Hippocampal formation (tissue), 2 donors: ENCODE data around the gene PEX6.

ENCODE experiments used
- DNase-seq, 2 donors: peaks; one replicate each; lab custom pipeline; 2025; lab: John Stamatoyannopoulos, UW

Gene PEX6, protein sequence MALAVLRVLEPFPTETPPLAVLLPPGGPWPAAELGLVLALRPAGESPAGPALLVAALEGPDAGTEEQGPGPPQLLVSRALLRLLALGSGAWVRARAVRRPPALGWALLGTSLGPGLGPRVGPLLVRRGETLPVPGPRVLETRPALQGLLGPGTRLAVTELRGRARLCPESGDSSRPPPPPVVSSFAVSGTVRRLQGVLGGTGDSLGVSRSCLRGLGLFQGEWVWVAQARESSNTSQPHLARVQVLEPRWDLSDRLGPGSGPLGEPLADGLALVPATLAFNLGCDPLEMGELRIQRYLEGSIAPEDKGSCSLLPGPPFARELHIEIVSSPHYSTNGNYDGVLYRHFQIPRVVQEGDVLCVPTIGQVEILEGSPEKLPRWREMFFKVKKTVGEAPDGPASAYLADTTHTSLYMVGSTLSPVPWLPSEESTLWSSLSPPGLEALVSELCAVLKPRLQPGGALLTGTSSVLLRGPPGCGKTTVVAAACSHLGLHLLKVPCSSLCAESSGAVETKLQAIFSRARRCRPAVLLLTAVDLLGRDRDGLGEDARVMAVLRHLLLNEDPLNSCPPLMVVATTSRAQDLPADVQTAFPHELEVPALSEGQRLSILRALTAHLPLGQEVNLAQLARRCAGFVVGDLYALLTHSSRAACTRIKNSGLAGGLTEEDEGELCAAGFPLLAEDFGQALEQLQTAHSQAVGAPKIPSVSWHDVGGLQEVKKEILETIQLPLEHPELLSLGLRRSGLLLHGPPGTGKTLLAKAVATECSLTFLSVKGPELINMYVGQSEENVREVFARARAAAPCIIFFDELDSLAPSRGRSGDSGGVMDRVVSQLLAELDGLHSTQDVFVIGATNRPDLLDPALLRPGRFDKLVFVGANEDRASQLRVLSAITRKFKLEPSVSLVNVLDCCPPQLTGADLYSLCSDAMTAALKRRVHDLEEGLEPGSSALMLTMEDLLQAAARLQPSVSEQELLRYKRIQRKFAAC

DNA sequence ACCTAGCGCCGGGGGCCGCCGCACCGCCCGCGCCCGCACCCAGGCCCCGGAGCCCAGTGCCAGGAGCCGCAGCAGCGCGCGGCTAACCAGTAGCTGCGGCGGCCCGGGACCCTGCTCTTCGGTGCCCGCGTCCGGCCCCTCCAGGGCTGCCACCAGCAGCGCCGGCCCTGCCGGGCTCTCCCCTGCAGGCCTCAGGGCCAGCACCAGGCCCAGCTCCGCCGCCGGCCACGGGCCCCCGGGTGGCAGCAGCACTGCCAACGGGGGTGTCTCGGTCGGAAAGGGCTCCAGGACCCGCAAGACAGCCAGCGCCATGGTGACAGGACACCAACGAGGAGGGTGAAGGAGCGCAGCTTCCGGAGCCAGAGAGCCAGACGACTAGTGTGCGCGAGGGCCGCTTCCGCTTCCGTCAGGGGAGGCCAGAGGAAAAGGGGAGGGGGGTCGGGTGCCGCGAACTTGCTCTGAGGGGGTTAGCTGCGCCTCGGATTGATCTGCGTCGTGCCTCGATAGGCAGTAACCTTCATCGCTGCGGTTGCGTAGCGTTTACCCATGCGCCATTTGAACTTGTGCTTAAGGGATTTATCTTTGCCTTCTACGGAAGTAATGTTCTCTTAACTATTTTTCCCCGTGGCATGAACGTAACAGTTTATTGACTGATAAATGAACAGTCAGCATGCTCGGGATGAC is at the start of gene PEX6:
TSS of gene PEX6 (minus strand) at position 343 of the 684 bp plus-strand sequence. CDS start at position 312, 31 bp downstream.
- peak; percentile 73 to 81 for DNase-seq

DNA sequence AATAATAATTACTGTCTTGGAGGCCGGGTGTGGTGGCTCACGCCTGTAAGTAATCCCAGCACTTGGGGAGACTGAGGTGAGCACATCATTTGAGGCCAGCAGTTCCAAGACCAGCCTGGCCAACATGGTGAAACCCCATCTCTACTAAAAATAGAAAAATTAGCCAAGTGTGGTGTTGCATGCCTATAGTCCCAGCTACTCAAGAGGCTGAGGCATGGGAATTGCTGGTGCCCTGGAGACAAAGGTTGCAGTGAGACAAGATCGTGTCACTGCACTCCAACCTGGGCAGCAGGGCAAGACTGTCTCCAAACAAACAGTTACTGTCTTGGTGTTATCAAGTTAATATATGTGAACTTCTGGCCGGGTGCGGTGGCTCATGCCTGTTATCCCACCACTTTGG is 47.4 kb upstream of the PEX6 start:
- DNase-seq: no peak

DNA sequence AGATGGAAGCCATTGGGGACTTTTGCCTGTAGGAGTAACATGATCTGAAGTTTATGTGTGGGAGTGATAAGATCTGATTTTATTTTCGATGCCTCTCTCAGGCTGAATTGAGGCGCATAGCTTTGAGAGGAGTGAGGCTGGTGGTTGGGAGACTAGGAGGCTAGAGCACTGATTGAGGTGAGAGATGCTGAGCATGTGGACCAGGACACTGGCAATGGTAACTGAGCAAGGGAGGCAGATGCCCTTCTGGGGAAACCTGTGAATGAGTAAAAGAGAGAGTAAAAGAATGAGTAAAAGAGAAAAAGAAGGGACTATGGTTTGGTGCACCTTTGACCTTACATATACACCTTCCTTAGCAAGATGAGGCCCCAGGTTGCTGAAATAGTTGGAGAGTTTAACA is 45.5 kb upstream of the PEX6 start:
- DNase-seq: no peak

DNA sequence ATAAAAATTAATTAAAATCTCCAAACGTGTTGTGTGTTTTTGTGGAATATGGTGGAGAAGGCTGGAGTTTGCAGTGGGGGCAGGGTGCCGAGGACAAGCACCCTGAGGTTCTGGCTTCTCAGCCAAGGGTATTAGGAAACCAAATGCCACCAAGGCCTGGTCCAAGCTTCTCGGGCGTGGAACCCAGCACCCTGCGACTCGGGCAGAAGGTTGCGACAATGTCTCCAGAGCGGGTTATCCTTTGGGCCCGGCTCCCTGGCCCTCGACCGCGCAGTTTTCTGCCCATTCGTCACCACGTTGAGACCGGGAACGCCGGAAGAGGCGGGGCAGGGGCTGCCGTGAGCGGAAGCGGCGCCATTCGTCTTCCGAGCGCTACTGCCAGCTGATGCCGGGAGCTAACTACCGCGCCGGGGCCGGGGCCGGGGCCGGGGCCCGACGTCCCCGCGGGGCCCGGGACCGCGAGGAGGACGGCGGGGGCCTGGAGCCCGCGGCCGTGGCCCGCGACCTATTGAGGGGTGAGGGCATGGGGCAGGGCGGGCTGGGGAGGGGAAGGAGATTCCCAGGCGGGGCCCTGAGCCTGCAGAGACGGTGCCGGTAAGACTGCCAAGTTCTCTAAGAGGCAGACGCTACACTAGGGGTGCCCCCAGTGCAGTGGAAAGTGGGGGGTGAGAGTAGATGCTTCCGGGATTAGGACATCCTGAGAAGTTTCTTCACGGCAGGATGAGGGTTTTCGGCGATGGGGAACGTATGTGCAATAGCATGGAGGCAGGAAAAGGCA is 42.5 kb upstream of the PEX6 start, which contains the start of gene RRP36:
TSS of gene RRP36 (plus strand) at position 354 of the 778 bp plus-strand sequence. CDS start at position 386, 32 bp downstream.
- peak; percentile 42 to 59 for DNase-seq

DNA sequence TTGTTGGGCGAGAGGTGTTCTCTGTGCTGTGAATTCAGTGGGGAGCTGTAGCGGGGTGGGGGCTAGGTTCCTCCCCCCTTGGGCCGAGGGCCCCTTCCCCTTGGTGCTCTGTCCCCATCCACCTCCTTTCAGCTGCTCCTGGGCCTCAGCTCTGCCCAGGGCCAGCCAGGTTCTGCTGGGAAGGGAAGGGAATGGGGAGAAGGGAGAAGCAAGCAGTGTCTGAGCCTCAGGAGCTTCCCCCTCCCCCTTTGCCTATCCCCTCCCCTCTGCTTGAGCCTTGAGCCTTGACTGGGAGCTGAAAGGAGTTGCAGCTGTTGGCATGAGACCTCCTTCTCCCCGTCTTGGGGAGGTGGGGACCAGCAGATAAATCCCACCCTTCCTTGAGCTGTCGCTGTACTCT is 41.9 kb upstream of the PEX6 start:
- no peak for DNase-seq

DNA sequence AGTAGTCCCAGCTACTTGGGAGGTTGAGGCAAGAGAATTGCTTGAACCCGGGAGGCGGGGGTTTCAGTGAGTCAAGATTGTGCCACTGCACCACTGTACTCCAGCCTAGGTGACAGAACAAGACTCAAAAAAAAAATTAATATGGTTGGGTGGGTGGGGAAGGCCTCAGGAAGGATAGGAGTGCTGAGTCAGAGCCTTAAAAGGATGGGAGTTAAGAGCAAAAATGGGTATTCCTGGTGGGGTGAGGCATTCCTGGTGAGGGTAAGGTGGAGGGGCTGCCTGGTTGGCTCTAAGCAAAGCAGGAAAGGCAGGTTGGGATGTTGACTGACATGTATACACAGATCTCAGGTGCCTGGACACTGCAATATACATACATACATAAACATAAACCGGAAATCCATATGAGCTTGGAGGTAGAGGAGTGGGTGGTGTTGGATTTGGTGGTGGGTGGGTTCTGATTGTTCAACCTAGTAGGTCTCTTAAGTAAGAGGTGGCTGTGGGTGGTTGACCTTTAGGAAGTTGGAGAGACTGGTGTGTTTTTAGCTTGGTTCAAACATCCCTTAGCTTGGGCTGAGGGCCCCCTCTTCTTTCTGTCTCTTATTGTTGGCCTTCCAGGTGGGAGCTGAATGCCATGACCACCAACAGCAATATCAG is 41.2 kb upstream of the PEX6 start:
- DNase-seq: no peak

DNA sequence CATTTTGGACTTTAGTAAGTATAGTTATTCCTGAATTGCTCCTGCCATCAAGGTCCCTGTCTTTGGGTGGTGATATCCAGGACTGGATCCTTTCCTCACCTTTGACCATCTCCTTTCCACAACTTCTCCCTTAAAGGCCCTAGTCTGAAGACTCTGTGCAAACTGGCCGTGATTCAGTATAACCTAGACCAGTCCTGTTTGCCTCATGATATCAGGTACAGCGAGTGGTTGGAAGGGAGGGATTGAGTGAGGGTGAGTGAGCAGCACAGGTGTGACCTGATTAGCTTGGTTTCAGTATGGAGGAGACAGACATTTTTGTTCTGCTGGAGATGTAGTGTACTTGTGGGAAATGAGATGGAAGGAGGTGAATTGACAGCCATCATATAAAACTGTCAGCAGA is 40.2 kb upstream of the PEX6 start:
- no peak for DNase-seq

DNA sequence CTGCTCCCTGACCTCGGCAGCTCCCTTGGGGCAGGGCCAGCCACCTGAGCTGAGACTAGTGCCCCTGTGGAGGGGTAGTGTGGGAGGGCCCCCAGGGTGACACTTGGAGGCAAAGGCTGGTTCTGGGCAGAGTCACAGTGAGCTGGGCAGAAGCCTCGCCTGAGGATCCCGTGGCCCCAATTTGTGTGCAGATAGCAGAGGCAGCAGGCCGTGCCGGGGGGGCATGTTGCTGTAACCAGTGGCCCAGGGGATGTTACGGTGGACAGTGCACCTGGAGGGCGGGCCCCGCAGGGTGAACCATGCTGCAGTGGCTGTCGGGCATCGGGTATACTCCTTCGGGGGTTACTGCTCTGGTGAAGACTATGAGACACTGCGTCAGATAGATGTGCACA is 38.0 kb upstream of the PEX6 start:
- no peak for DNase-seq

DNA sequence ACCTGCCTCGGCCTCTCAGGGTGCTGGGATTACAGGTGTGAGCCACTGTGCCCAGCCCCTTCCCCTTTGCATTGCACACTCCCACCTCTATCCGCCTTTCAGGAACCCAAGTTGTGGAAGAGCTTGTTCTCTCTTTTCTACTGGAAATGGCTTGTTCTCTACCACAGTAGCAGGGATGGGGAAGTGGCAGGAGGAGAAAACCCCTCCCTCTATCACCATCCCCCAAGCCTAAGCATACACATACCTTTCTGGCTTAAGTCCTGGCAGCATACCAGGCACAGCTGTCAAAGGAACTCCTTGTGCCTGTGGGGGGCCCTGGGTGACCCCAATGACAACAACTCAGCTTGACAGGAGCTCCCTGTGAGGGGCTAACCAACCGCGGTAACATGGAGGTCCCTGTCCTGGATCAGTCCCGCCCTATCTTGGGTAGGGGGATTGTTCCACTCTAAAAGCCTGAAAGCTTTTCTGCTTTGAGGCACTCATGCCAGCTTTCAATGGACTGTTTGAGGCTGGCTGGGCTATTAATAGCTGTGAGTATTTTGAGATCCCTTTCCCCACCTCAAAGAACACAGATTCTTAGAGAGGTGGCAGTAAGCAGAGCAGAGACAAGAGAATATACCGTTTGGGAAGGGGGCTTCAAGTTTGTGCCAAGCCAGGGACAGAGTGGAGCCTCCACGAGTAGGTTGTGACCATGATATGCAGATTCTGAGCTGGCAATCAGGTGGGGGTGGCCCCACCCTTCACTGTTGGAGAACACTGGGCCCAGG is 37.4 kb upstream of the PEX6 start:
- DNase-seq: no peak

DNA sequence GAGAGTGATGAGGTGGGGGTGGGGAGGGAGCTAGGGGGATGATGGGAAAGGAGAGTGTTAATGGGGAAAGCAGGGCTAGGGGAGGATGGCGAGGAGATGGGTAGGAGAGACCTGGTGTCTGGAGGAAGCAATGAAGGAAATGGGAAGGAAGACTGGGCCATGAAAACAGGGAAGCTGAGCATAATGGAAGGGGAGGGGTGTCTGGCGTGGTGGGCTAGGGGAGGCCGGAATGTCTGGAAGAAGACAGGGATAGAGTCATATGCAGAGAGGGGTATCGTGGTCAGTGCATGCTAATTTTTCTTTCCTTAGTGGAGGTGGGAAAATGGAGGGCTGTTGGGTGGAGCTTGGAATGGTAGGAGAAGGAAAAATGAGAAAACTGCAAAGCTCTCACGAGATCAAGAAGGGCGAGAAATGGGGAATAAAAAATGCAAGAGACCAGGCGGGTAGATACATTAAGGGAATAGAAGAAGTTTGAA is 35.5 kb upstream of the PEX6 start:
- peak in 1 of 2 donors; percentile 63 for DNase-seq

DNA sequence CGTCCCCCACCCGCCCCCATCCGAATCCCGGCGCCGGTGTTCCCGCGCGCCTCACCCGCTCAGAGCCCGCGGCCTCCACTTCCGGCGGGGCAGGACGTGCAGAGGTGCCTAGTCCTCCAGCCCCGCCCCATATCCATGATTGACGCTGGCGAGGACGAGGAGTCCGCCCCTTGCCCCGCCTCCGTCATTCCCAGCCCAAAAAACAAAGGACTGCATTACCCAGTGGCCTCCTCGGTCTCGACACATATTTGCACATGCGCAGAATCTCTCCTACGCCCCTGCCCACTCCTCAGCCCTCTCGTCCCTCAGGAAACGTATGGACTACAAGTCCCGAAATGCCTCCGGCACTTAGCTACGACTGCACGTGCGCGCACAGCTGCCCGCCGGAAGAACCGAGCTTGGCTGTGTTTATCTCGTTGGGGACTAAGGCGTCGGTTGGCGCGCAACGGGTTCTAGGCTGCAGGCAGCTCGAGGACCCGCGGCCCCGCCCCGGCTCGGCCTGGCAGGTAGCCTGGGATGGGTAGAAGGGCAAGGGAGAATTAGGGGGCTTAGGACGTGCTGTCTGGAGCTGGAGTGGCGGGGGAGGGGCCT is 35.0 kb upstream of the PEX6 start, which contains the start of the genes KLHDC3 and MEA1:
TSS of gene KLHDC3 (plus strand) at position 407 of the 591 bp plus-strand sequence. CDS start 2,944 bp downstream, outside the sequence.
TSS of gene MEA1 (minus strand) at position 104 of the 591 bp plus-strand sequence. CDS start 133 bp downstream, outside the sequence.
- DNase-seq: peak; percentile 99

DNA sequence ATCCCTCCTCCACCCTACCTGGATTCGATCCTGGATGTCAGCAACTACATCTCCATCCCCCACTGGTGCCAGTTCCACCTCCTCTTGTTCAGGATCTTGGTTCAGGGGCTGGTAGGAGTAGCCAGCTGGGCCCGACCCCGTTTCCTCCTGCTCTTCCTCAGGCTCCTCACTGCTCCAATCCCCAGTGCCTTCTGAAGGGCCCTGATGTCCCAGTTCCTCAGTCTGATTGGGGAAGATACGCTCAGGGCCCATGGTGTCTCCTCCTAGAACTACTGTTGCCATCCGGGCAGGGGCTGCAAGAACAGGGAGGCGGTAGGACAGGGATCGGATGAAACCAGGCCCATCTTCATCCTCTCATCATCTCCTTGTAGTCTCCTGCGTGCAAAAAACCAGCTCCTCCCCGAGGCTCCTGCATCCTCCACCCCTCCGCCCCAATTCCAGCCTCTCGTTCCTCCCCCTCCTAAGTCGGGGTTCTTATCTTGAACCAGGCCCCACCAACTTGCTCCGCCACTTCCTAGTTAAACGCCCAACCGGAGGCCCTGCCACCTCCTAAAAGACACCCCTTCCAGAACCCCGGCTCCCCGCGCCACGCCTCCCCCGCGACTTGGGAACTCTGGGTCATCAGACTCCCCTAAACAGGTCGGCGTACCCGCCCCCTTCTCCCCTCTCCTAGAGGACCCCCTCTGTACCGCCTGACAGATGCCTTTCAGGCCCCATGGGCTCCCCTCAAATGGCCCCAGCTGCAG is 34.3 kb upstream of the PEX6 start:
- no peak for DNase-seq

DNA sequence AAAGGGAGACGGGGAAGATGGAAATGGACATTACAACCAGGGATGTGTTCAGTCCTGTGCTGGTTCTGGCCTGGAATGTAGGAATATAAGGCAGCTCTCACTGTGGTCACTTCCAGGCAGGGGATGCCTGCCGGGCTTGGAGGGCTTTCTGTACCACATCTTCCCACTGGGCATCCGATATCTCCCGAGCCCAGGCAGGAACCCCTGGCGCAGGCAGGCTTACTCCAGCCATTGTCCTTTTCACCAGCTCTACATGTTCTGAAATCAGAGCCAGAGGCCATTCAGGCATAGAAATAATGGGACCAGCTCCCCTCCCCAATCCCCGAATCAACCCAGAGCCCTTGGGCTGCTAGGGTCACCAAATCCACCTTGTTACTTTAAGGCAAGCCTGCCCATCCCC is 33.4 kb upstream of the PEX6 start:
- no peak for DNase-seq

DNA sequence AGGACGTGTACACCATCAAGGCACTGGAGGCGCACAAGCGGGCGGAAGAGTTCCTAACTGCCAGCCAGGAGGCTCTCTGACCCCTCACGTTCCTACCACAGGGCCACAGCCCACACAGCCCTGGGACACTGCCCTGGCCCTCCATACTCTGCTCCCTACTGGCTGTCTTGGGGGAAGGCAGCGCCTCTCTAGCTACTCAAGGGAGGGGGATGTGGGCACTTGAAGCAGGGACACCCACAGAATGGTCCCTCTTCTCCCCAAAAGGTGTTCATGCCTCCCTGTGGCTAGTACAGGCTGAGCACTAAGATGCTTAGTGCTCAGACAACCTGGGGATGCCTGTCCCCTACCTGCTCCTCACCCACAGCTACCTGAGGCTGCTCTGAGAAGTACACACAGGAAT is 32.2 kb upstream of the PEX6 start:
- no peak for DNase-seq

DNA sequence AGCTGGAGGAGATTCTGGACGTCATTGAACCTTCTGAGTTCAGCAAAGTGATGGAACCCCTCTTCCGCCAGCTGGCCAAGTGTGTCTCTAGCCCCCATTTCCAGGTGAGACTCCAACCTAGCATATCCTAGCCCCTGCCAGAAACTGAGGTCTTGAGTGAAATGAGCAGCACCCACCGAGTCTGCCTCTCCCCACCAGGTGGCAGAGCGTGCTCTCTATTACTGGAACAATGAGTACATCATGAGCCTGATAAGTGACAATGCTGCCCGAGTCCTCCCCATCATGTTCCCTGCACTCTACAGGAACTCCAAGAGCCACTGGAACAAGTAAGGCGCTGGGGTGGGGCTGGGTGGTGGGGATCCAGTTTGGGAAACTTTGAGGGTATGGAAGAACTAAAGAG is 30.1 kb upstream of the PEX6 start:
- no peak for DNase-seq

DNA sequence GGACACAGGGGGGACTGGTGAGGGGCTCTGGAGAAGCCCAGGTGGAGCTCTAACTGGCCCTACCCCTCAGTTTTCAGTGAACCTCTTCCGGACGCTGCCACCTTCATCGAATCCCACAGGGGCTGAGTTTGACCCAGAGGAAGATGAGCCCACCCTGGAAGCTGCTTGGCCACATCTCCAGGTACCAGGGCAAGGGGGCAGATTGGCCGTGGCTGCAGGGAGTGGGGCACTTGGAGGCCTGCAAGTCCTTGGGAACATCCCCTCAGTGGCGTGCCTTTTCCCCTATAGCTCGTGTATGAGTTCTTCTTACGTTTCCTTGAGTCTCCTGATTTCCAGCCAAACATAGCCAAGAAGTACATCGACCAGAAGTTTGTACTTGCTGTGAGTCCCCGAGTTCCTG is 28.1 kb upstream of the PEX6 start:
- DNase-seq: no peak

DNA sequence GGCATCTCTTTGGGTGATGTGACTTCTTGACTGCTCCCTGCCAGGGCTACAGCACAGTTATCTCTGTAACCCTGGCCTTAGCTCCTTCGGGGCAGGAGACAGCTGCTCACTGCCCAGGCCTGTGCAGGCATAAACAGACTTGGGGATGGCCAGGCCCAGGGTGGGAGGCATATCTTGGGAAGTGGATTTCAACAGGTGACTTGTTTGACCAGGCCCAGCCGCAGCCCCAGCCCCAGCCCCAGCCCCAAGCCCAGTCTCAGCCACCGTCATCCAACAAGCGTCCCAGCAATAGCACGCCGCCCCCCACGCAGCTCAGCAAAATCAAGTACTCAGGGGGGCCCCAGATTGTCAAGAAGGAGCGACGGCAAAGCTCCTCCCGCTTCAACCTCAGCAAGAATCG is 27.3 kb upstream of the PEX6 start:
- DNase-seq: no peak

DNA sequence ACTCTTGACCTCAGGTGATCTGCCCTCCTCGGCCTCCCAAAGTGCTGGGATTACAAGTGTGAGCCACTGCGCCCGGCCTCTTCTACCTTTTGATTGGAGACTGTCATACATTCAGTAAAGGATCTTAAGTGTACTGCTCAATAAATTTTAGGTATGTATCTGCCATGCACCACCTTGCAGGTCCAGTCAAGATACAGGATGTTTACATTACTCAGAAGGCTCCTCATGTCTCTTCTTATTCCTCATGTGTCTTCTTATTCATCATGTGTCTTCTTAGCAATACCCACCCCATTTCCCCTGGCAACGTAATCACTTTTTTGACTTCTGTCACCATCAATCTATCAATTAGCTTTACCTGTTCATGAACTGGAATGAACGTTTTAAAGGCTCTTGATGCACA is 26.9 kb upstream of the PEX6 start:
- DNase-seq: no peak
